GM12878 (cell line): ENCODE measurements around the gene RBM6. TPM values are rescaled to one million over a fixed set of nuclear protein-coding genes. Genes with fewer than 3 reads are reported as not detected.

Source experiments
- ATAC-seq: fragments of 200-7000 bp; cut with Tn5 transposase; 3 replicates; pipeline ENCODE4 v1.9.1; 2020; ENCODE audit warnings: mild to moderate bottlenecking, moderate library complexity
- BruUV-seq: library from RNA; stranded (reverse); fragments of 400-500 nt; replicated peaks from 2 replicates; lab custom pipeline; 2021; lab: Mats Ljungman, UMichigan
- CTCF ChIA-PET: fragments of 300-600 bp; sonication (Branson Sonifier 250); formaldehyde crosslinking; extraction: SDS; loops from one replicate; lab custom pipeline; 2021; ENCODE audit warnings: inconsistent platforms; lab: Yijun Ruan, JAX
- POLR2A ChIA-PET: fragments of 350-600 bp; formaldehyde crosslinking; extraction: SDS; loops from one replicate; lab custom pipeline; 2021; ENCODE audit warnings: inconsistent platforms; lab: Charles Lee
- RAD21 ChIA-PET: fragments of 300-600 bp; sonication (Branson Sonifier 250); formaldehyde crosslinking; loops from one replicate; lab custom pipeline; 2023; ENCODE audit warnings: antibody characterized with exemption; ENCODE audit not compliant: unreplicated experiment; lab: Charles Lee
- SMC1A ChIA-PET: fragments of 300-600 bp; sonication (Branson Sonifier 250); formaldehyde crosslinking; loops from one replicate; lab custom pipeline; 2023; ENCODE audit not compliant: unreplicated experiment, uncharacterized antibody; lab: Charles Lee
- DNase-seq: peaks from one replicate; pipeline ENCODE4 v3.0.0-alpha.2; 2011; ENCODE audit warnings: low read depth, low spot score
- FAIRE-seq: peaks from 3 replicates; lab custom pipeline; 2011; peaks lifted over from hg19 to GRCh38; lab: Jason Lieb, UNC
- H2AFZ ChIP-seq: 2 replicates; pipeline ENCODE4 v1.6.0; 2011; ENCODE audit warnings: low read depth, low read length, control low read depth; ENCODE audit not compliant: control insufficient read depth
- H3K27ac ChIP-seq: 2 replicates; pipeline ENCODE4 v1.5.1; 2011; ENCODE audit warnings: control low read depth; ENCODE audit not compliant: control insufficient read depth, insufficient read depth
- H3K27me3 ChIP-seq, 2 experiments: replicated peaks in 1 of 2; 2 replicates each; pipeline versions ENCODE4 v1.6.0 to v1.6.1; 2011; ENCODE audit warnings: low read length in 1 of 2; ENCODE audit not compliant: control insufficient read depth in 2 of 2, insufficient read depth in 2 of 2
- H3K36me3 ChIP-seq, 2 experiments: 2 replicates each; pipeline ENCODE4 v1.5.1; 2011; ENCODE audit warnings: low read length in 1 of 2; ENCODE audit not compliant: control insufficient read depth in 2 of 2, insufficient read depth in 2 of 2
- H3K4me1 ChIP-seq: 2 replicates; pipeline ENCODE4 v1.6.1; 2011; ENCODE audit warnings: mild to moderate bottlenecking, low read length, moderate library complexity, mixed read lengths; ENCODE audit not compliant: control insufficient read depth, insufficient read depth
- H3K4me2 ChIP-seq: 2 replicates; pipeline ENCODE4 v1.6.0; 2011; ENCODE audit warnings: control low read depth; ENCODE audit not compliant: control insufficient read depth, insufficient read depth
- H3K4me3 ChIP-seq: fragments of 200-600 bp; sonication (generic); 2 replicates; pipeline ENCODE4 v1.5.1; 2016
- H3K79me2 ChIP-seq: 2 replicates; pipeline ENCODE4 v1.6.0; 2011; ENCODE audit warnings: low read length; ENCODE audit not compliant: control insufficient read depth, insufficient read depth
- H3K9ac ChIP-seq: 2 replicates; pipeline ENCODE4 v1.8.0; 2011; ENCODE audit warnings: low read length, control low read depth, mixed read lengths; ENCODE audit not compliant: control insufficient read depth, insufficient read depth
- H3K9me3 ChIP-seq: replicated peaks from 3 replicates; pipeline ENCODE4 v1.5.1; 2011; ENCODE audit warnings: mild to moderate bottlenecking, low read length; ENCODE audit not compliant: control insufficient read depth, insufficient read depth
- H4K20me1 ChIP-seq: 2 replicates; pipeline ENCODE4 v1.6.0; 2011; ENCODE audit not compliant: control insufficient read depth, insufficient read depth
- ATF2 ChIP-seq: IDR thresholded peaks from 2 replicates; pipeline ENCODE4 v1.6.1; 2012; ENCODE audit warnings: low read length, inconsistent platforms
- CEBPB ChIP-seq, 2 experiments: fragments of 150-350 bp in 1 of 2; IDR thresholded peaks; 2 replicates each; pipeline ENCODE4 v1.6.1; 2012 to 2014; ENCODE audit warnings: low read depth in 2 of 2, low read length in 2 of 2, borderline replicate concordance in 1 of 2, inconsistent platforms in 1 of 2
- CEBPZ ChIP-seq: fragments of 150-350 bp; IDR thresholded peaks from 2 replicates; pipeline ENCODE4 v1.6.1; 2016; ENCODE audit warnings: low read depth, low read length
- CHD1 ChIP-seq: IDR thresholded peaks from 2 replicates; pipeline ENCODE4 v1.6.1; 2012; ENCODE audit warnings: low read depth, low read length, improper control_type of control experiment
- EED ChIP-seq: sonication (generic); IDR thresholded peaks from 2 replicates; pipeline ENCODE4 v1.6.1; 2016; ENCODE audit warnings: antibody characterized with exemption, low read depth
- MTA3 ChIP-seq: IDR thresholded peaks from 2 replicates; pipeline ENCODE4 v1.6.1; 2012; ENCODE audit warnings: low read length, inconsistent platforms, borderline replicate concordance
- NBN ChIP-seq: fragments of 450-650 bp; IDR thresholded peaks from 2 replicates; pipeline ENCODE4 v1.6.1; 2016
- NRF1 ChIP-seq: conservative IDR thresholded peaks from 2 replicates; pipeline ENCODE4 v1.6.1; 2011; ENCODE audit warnings: mild to moderate bottlenecking, low read depth, low read length, improper control_type of control experiment
- POLR2A ChIP-seq: IDR thresholded peaks from 2 replicates; pipeline ENCODE4 v1.6.1; 2011; ENCODE audit warnings: low read depth, mild to moderate bottlenecking, low read length
- POLR2AphosphoS5 ChIP-seq: IDR thresholded peaks from 2 replicates; pipeline ENCODE4 v1.6.1; 2011; ENCODE audit warnings: mild to moderate bottlenecking, low read length, inconsistent platforms
- RAD21 ChIP-seq: IDR thresholded peaks from 2 replicates; pipeline ENCODE4 v1.6.1; 2011; ENCODE audit warnings: mild to moderate bottlenecking, low read depth, low read length, moderate library complexity; ENCODE audit not compliant: insufficient read depth
- RUNX3 ChIP-seq: IDR thresholded peaks from 2 replicates; pipeline ENCODE4 v1.6.1; 2012; ENCODE audit warnings: low read length, inconsistent platforms
- SIN3A ChIP-seq: IDR thresholded peaks from 2 replicates; pipeline ENCODE4 v1.6.1; 2012; ENCODE audit warnings: low read depth, low read length, improper control_type of control experiment
- SMAD5 ChIP-seq: IDR thresholded peaks from 2 replicates; pipeline ENCODE4 v1.6.1; 2016; ENCODE audit warnings: antibody characterized with exemption, low read depth
- SMARCA5 ChIP-seq: fragments of 450-650 bp; IDR thresholded peaks from 2 replicates; pipeline ENCODE4 v1.6.1; 2017; ENCODE audit warnings: mild to moderate bottlenecking
- SMC3 ChIP-seq: IDR thresholded peaks from 2 replicates; pipeline ENCODE4 v1.6.1; 2011; ENCODE audit warnings: low read length, improper control_type of control experiment, borderline replicate concordance
- USF1 ChIP-seq: IDR thresholded peaks from 2 replicates; pipeline ENCODE4 v1.6.1; 2011; ENCODE audit warnings: borderline replicate concordance, low read depth, mild to moderate bottlenecking, moderate library complexity, mixed read lengths, low read length; ENCODE audit not compliant: insufficient read depth; ENCODE audit errors: extremely low read length
- WGBS: methylation state at CpG from one replicate; pipeline ENCODE4 v1.1.6; 2016; ENCODE audit warnings: low lambda C conversion rate; ENCODE audit not compliant: insufficient replicate concordance, insufficient coverage; ENCODE audit errors: missing lambda C conversion rate; 5-methylcytosine and 5-hydroxymethylcytosine counted together
- in situ Hi-C: fragments of 300-500 bp; cut with MboI; formaldehyde crosslinking; loops from 9 replicates; pipeline ENCODE4 v1.14.3; 2018; ENCODE audit warnings: mixed read lengths
- intact Hi-C: fragments of 100-400 bp; cut with micrococcal nuclease; formaldehyde crosslinking; loops from one replicate; pipeline ENCODE4 v1.14.2; 2022; ENCODE audit not compliant: unreplicated experiment
- polyA plus RNA-seq, 11 experiments: library from polyadenylated mRNA; depleted of rRNA in 4 of 11; unstranded in 6 of 11; stranded (reverse) in 5 of 11; fragments of >200 nt; fragmentation: Nextera tagmentation in 4 of 11; fragmentation: Illumina TruSeq in 1 of 11; extraction: Ambion mirVana in 4 of 11; extraction: Trizol in 1 of 11; gene quantifications; 1 replicate in 1 of 11; 2 replicates in 10 of 11; pipeline versions ENCODE4 v1.2.1 to v1.2.3, GENCODE V29; 2011 to 2016; ENCODE audit warnings: inconsistent platforms in 2 of 11, missing spikeins in 2 of 11, low read depth in 1 of 11
- total RNA-seq, 4 experiments: library from RNA; depleted of rRNA in 3 of 4; stranded (reverse); fragments of >200 nt in 3 of 4; fragmentation: Illumina TruSeq in 1 of 4; extraction: Trizol in 1 of 4; gene quantifications; 2 replicates each; pipeline versions ENCODE4 v1.2.1 to v1.2.3, GENCODE V29; 2013 to 2021

The RBM6 gene
- total and polyA plus RNA-seq, 10 of the 15 experiments (the other 5 are each of a cell fraction or from before 2014, with no cell fraction given): 45.3 to 103 (median 81.3) TPM

GRCh38 chr3:50121072-50122032, 181.4 kb downstream of the RBM6 start:
- ATAC-seq (peak; percentile 95), FAIRE-seq (peak; percentile 91), DNase-seq (peak; percentile 16)
- no peaks in the 10 kb centered on the region for H3K79me2 ChIP-seq
- WGBS: 34% methylated on average over 13 of the region's 13 CpGs
- H3K36me3 ChIP-seq: peaks cover 17 to 28% of the 10 kb centered on the region in 2 experiments
- no peaks in the 10 kb centered on the region for H3K9me3 ChIP-seq
- H3K27me3 ChIP-seq: no peaks in the 10 kb centered on the region
- SMC1A ChIA-PET: no interaction called here
- in situ Hi-C loops (loop anchor here (5.0 kb wide), 1 partner anchor 151 kb away; no protein-coding TSS in a partner anchor), intact Hi-C loops (loop anchor here (1.0 kb wide), 3 partner anchors 68 to 152 kb away; no protein-coding TSS in a partner anchor)
- H3K4me2 ChIP-seq: no peak overlapping the region
- no peak overlapping the region for H2AFZ ChIP-seq
- H3K4me1 ChIP-seq: no peaks in the 10 kb centered on the region
- no peaks in the 10 kb centered on the region for H4K20me1 ChIP-seq
- no TSS peak for BruUV-seq
- POLR2A ChIA-PET: interaction anchor here (1.3 kb wide), 1 partner anchor 107 kb away, joined by 3 read pairs; no protein-coding TSS in a partner anchor
- no peak overlapping the region for H3K4me3 ChIP-seq
- H3K9ac ChIP-seq: no peak overlapping the region
- CTCF ChIA-PET: interaction anchor here (0.8 to 3.8 kb wide), 15 partner anchors 8 to 159 kb away, joined by 3 to 20 read pairs (median 5); partner anchors contain the start of genes GNAT1 and RBM5
- RAD21 ChIA-PET: interaction anchor here (1.4 to 1.7 kb wide), 2 partner anchors 71 to 104 kb away, joined by 3 to 5 read pairs; partner anchors contain the start of gene GNAT1
- H3K27ac ChIP-seq: no peak overlapping the region
- TF ChIP-seq NRF1 (no peak), SMAD5 (peak; percentile 10; the same call in 1 of the 2 replicates), CHD1 (no peak), SMARCA5 (0 out of 2 replicates have a peak, but pooled peaks have one; percentile 20), CEBPZ (no peak), RUNX3 (peak; percentile 32; the same call in 1 of the 2 replicates), USF1 (no peak), POLR2AphosphoS5 (peak; percentile 3), SMC3 (peak; percentile 67), RAD21 (peak; percentile 62), EED (no peak), POLR2A (peak; percentile 72), MTA3 (peak; percentile 68; the same call in 1 of the 2 replicates), NBN (no peak), ATF2 (peak; percentile 16; the same call in 1 of the 2 replicates), CEBPB (IDR thresholded peaks at IDR 0.05; ENCODE audit: borderline replicate concordance in 1 of 2, low read depth in 2 of 2, low read length in 2 of 2) (no peak), SIN3A (0 out of 2 replicates have a peak, but pooled peaks have one; percentile 27)
